Lung (tissue), 12 donors: ENCODE data around the gene CABLES1. TPM values are rescaled to one million over a fixed set of nuclear protein-coding genes. Genes with fewer than 3 reads are reported as not detected.
"Not testable (repeated sequence)": the region's sequence is repeated elsewhere in the genome, so short reads cannot be mapped to it uniquely, and the experiment has no call there.

Source experiments
- ATAC-seq: fragments of 200-7000 bp; cut with Tn5 transposase; one replicate; pipeline ENCODE4 v1.9.1; 2020; ENCODE audit warnings: moderate number of reproducible peaks; ENCODE audit not compliant: insufficient read depth, low FRiP score
- DNase-seq, 3 donors: peaks; one replicate each; pipeline ENCODE4 v3.0.0-alpha.2; 2013 to 2017
- H3K27ac ChIP-seq, 2 donors: one replicate each; pipeline ENCODE4 v1.5.1; 2013; ENCODE audit warnings: mild to moderate bottlenecking in 2 of 2, moderate library complexity in 2 of 2, control low read depth in 1 of 2, inconsistent platforms in 1 of 2, low read depth in 1 of 2, low read length in 1 of 2
- H3K27me3 ChIP-seq, 3 donors: one replicate each; pipeline ENCODE4 v1.5.1; 2013; ENCODE audit warnings: low read length in 2 of 3; ENCODE audit not compliant: control insufficient read depth in 3 of 3, insufficient read depth in 3 of 3
- H3K36me3 ChIP-seq, 4 donors: one replicate each; pipeline ENCODE4 v1.5.1; 2013; ENCODE audit warnings: low read length in 4 of 4, mild to moderate bottlenecking in 1 of 4, moderate library complexity in 1 of 4; ENCODE audit not compliant: control insufficient read depth in 4 of 4, insufficient read depth in 4 of 4
- H3K4me1 ChIP-seq, 5 donors: one replicate each; pipeline ENCODE4 v1.5.1; 2013; ENCODE audit warnings: low read length in 5 of 5, mild to moderate bottlenecking in 2 of 5, moderate library complexity in 1 of 5; ENCODE audit not compliant: control insufficient read depth in 5 of 5, insufficient read depth in 5 of 5
- H3K4me3 ChIP-seq: one replicate; pipeline ENCODE4 v1.5.1; 2013; ENCODE audit warnings: mild to moderate bottlenecking, control low read depth, moderate library complexity
- H3K9ac ChIP-seq, 2 donors: one replicate each; pipeline ENCODE4 v1.5.1; 2013; ENCODE audit warnings: low read length in 2 of 2, control low read depth in 1 of 2; ENCODE audit not compliant: insufficient read depth in 1 of 2
- H3K9me3 ChIP-seq, 4 donors: one replicate each; pipeline ENCODE4 v1.5.1; 2013; ENCODE audit warnings: low read length in 3 of 4, mild to moderate bottlenecking in 1 of 4, moderate library complexity in 1 of 4; ENCODE audit not compliant: control insufficient read depth in 4 of 4, insufficient read depth in 3 of 4
- CTCF ChIP-seq: IDR thresholded peaks from 2 replicates; pipeline ENCODE4 v1.5.1; 2012; ENCODE audit warnings: mild to moderate bottlenecking; ENCODE audit errors: control extremely low read depth, extremely low read depth
- WGBS, 2 donors: extraction: QIAGEN DNeasy Blood & Tissue Kit; methylation state at CpG; one replicate each; pipeline ENCODE4 v1.1.7; 2013; 5-methylcytosine and 5-hydroxymethylcytosine counted together
- polyA plus RNA-seq, 2 donors: library from polyadenylated mRNA; stranded (reverse); fragments of 200-250 nt; gene quantifications; one replicate each; pipeline ENCODE4 v1.2.1, GENCODE V29; 2013
- total RNA-seq, 2 donors: library from RNA; depleted of rRNA in 1 of 2; stranded (reverse); fragments of >200 nt in 1 of 2; gene quantifications; one replicate each; pipeline ENCODE4 v1.2.1, GENCODE V29; 2014 to 2021
- donor health status: control.
- donor health status: control.
- donor health status: Bipolar disorder and iron deficiency.
- donor health status: healthy.
- donor health status: DM: yes; HTN: yes; CAD: no.

CABLES1 gene
- total and polyA plus RNA-seq, 4 donors = 4.2 to 32.6 (median 14.7) TPM

GRCh38 chr18:23155537-23155936 lies 20.3 kb downstream of the CABLES1 start:
- WGBS, 2 donors = 82 to 83% methylated on average over 5 of the region's 5 CpGs

GRCh38 chr18:23156134-23156533 lies 20.8 kb downstream of the CABLES1 start:
- Histone ChIP-seq H3K27me3 (no peaks in the 10 kb centered on the region), H3K4me3 (no peak overlapping the region), H3K9ac (no peak overlapping the region), H3K27ac (no peak overlapping the region), H3K36me3 (no peaks in the 10 kb centered on the region), H3K4me1 (peaks cover 0 to 18% (median 9%) of the 10 kb centered on the region in 5 donors), H3K9me3 (no peaks in the 10 kb centered on the region)
- no peak for TF ChIP-seq CTCF
- 87 to 90% methylated on average over 7 of the region's 7 CpGs for WGBS, 2 donors
- no peak for DNase-seq
- ATAC-seq = no peak

More at GRCh38 chr18:23155537-23155936, 20.3 kb downstream of the CABLES1 start:
- DNase-seq (no peak), ATAC-seq (no peak)
- Histone ChIP-seq H3K4me1 (peaks cover 0 to 18% (median 9%) of the 10 kb centered on the region in 5 donors), H3K4me3 (no peak overlapping the region), H3K27ac (no peak overlapping the region), H3K36me3 (no peaks in the 10 kb centered on the region), H3K9ac (no peak overlapping the region), H3K27me3 (no peaks in the 10 kb centered on the region), H3K9me3 (no peaks in the 10 kb centered on the region)
- no peak for TF ChIP-seq CTCF

GRCh38 chr18:23158058-23158457 lies 22.8 kb downstream of the CABLES1 start:
- ATAC-seq (no peak), DNase-seq (no peak)
- Histone ChIP-seq H3K4me3 (no peak overlapping the region), H3K27me3 (no peaks in the 10 kb centered on the region), H3K4me1 (peaks cover 0 to 18% (median 9%) of the 10 kb centered on the region in 5 donors), H3K9me3 (no peaks in the 10 kb centered on the region), H3K36me3 (no peaks in the 10 kb centered on the region), H3K27ac (no peak overlapping the region), H3K9ac (no peak overlapping the region)
- TF ChIP-seq CTCF = no peak
- 97 to 100% methylated on average over 2 of the region's 2 CpGs for WGBS, 2 donors

- not testable (repeated sequence) for ATAC-seq, H3K27ac ChIP-seq
- 89 to 91% methylated on average over 14 of the region's 14 CpGs for WGBS, 2 donors
Measured at GRCh38 chr18:23158884-23159283, 23.6 kb downstream of the CABLES1 start.

More at GRCh38 chr18:23158884-23159283, 23.6 kb downstream of the CABLES1 start:
- H3K9ac ChIP-seq, DNase-seq, H3K36me3 ChIP-seq, H3K27me3 ChIP-seq, H3K9me3 ChIP-seq, H3K4me3 ChIP-seq: not testable (repeated sequence)
- peaks cover 0 to 18% (median 9%) of the 10 kb centered on the region in 5 donors for H3K4me1 ChIP-seq
